Body of pancreas (tissue), 4 donors: ENCODE results near the gene ADGRF4. TPM values are rescaled to one million over a fixed set of nuclear protein-coding genes. Genes with fewer than 3 reads are reported as not detected.

ENCODE experiments used
- ATAC-seq: fragments of 150-250 bp; one replicate; pipeline ENCODE4 v1.9.1; 2016
- DNase-seq, 4 donors: peaks; one replicate each; pipeline ENCODE4 v3.0.0-alpha.2; 2019
- H3K27ac ChIP-seq, 4 donors: fragments of 200-600 bp; sonication (generic); 1 replicate in 3 of 4; 2 replicates in 1 of 4; pipeline versions ENCODE4 v1.5.1 to v1.6.1; 2016 to 2019; ENCODE audit warnings: mild to moderate bottlenecking in 1 of 4, mixed read lengths in 1 of 4, moderate library complexity in 1 of 4
- H3K27me3 ChIP-seq, 2 donors: fragments of 200-600 bp; sonication (generic); one replicate each; pipeline ENCODE4 v1.6.0; 2016; ENCODE audit warnings: mild to moderate bottlenecking in 1 of 2
- H3K36me3 ChIP-seq, 2 donors: fragments of 200-600 bp; sonication (generic); replicated peaks in 1 of 2; 2 replicates each; pipeline ENCODE4 v1.5.1; 2016; ENCODE audit warnings: low read depth in 2 of 2; ENCODE audit not compliant: insufficient read depth in 1 of 2
- H3K4me1 ChIP-seq: fragments of 200-600 bp; sonication (generic); one replicate; pipeline ENCODE4 v1.6.0; 2016
- H3K4me3 ChIP-seq, 2 donors: fragments of 200-600 bp; sonication (generic); 1 replicate in 1 of 2; 2 replicates in 1 of 2; pipeline ENCODE4 v1.5.1; 2016 to 2019
- H3K9me3 ChIP-seq, 3 donors: fragments of 200-600 bp; sonication (generic); 1 replicate in 2 of 3; 2 replicates in 1 of 3; pipeline ENCODE4 v1.5.1; 2016
- POLR2A ChIP-seq, 3 donors: fragments of 450-650 bp; IDR thresholded peaks; one replicate each; pipeline ENCODE4 v1.6.1; 2016; ENCODE audit warnings: antibody characterized with exemption in 3 of 3, mild to moderate bottlenecking in 2 of 3
- WGBS, 2 donors: methylation state at CpG; one replicate each; pipeline ENCODE4 v1.1.5; 2017; 5-methylcytosine and 5-hydroxymethylcytosine counted together
- intact Hi-C: fragments of 100-400 bp; cut with DNase I; formaldehyde crosslinking; loops from one replicate; pipeline ENCODE4 v1.15.1; 2023
- total RNA-seq, 2 donors: library from RNA; depleted of rRNA; stranded (reverse); fragments of >200 nt; gene quantifications; one replicate each; pipeline ENCODE4 v1.1.0, GENCODE V29; 2016
- TF ChIP-seq, protein P1 (sequence below), 7 experiments: fragments of 450-650 bp in 4 of 7; fragments of 200-600 bp in 3 of 7; sonication (generic) in 3 of 7; IDR thresholded peaks; one replicate each; pipeline ENCODE4 v1.5.1; 2016 to 2019; ENCODE audit warnings: antibody characterized with exemption in 7 of 7

ADGRF4 gene
- total RNA-seq, 2 donors from 2014 or later, result not detected

DNA sequence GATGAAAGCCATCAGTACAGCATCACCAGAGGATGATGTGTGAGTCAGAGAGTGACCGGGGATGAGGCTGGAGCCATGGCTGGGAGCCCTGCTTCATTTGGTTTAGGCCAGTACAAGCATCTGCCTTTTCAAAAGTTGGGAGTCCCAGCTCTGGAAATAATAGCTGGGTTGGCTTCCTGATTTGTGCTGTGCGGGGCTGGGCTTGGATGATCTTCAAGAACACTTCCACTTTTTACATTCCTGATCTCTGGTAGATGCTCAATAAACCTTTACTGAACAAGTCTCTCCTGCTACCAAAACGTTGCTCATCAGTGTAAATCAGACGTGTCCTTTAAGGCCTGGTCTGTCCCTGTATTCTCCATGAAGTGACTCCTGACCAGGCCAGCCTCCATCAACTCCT is 44.1 kb upstream of the ADGRF4 start:
- ATAC-seq (no peak), DNase-seq (no peak)
- no peak overlapping the region for H3K4me3 ChIP-seq
- H3K4me1 ChIP-seq, result no peaks in the 10 kb centered on the region
- H3K27ac ChIP-seq, result no peak overlapping the region
- intact Hi-C loops, result no loop called here
- no peaks in the 10 kb centered on the region for H3K9me3 ChIP-seq
- TF ChIP-seq POLR2A (IDR thresholded peaks at IDR 0.05), result no peak
- TF ChIP-seq, protein P1, sequence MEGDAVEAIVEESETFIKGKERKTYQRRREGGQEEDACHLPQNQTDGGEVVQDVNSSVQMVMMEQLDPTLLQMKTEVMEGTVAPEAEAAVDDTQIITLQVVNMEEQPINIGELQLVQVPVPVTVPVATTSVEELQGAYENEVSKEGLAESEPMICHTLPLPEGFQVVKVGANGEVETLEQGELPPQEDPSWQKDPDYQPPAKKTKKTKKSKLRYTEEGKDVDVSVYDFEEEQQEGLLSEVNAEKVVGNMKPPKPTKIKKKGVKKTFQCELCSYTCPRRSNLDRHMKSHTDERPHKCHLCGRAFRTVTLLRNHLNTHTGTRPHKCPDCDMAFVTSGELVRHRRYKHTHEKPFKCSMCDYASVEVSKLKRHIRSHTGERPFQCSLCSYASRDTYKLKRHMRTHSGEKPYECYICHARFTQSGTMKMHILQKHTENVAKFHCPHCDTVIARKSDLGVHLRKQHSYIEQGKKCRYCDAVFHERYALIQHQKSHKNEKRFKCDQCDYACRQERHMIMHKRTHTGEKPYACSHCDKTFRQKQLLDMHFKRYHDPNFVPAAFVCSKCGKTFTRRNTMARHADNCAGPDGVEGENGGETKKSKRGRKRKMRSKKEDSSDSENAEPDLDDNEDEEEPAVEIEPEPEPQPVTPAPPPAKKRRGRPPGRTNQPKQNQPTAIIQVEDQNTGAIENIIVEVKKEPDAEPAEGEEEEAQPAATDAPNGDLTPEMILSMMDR (IDR thresholded peaks at IDR 0.05), result no peak
- H3K27me3 ChIP-seq, result no peaks in the 10 kb centered on the region
- 75 to 79% methylated on average over 4 of the region's 4 CpGs for WGBS, 2 donors
- no peaks in the 10 kb centered on the region for H3K36me3 ChIP-seq

DNA sequence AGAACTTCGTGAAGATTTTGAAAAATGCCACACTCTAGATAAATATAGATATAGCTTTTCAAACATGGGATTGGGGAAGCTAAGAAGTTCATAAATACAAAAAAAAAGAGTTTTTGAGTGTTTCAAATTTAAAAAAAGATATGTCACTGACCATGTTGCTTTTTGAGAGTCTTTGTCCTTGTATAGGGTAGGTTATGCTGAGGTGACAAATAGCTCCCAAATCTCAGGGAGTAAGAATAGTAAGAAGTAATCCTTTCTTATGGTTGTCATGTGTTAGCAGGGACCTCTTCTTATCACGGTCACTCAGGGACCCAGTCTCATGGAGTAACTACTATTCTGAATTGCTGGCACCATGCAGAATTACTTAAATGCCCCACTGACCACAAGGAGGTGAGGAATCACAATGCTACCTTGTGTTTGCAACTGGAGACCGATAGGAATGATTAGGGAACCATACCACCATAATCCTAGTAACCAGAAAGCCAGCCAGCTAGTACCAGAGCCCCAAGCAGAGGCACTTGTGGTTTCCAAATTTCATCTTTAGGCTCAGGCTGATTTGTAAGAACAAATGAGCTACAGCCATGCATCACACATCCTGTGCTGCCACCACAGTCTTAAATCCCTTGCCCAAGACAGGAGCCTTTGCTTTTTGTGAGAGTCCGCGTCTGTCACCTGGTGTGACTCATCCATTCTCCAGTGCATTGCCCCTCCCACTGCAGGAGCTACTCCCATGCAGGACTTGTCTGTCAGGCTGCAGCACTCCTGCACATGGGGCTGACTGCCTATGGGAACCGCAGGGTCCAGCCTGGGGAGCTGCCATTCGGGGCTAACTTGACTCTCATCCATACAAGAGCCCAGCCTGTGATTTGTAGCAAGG is 42.4 kb upstream of the ADGRF4 start:
- no peak overlapping the region for H3K4me3 ChIP-seq
- intact Hi-C loops, result no loop called here
- no peaks in the 10 kb centered on the region for H3K4me1 ChIP-seq
- no peak for TF ChIP-seq POLR2A (IDR thresholded peaks at IDR 0.05)
- TF ChIP-seq, protein P1 (IDR thresholded peaks at IDR 0.05), result no peak
- H3K9me3 ChIP-seq, result no peaks in the 10 kb centered on the region
- H3K27ac ChIP-seq, result no peak overlapping the region
- H3K27me3 ChIP-seq, result no peaks in the 10 kb centered on the region
- H3K36me3 ChIP-seq, result no peaks in the 10 kb centered on the region
- ATAC-seq (no peak), DNase-seq (no peak)
- 68 to 72% methylated on average over 7 of the region's 7 CpGs for WGBS, 2 donors

DNA sequence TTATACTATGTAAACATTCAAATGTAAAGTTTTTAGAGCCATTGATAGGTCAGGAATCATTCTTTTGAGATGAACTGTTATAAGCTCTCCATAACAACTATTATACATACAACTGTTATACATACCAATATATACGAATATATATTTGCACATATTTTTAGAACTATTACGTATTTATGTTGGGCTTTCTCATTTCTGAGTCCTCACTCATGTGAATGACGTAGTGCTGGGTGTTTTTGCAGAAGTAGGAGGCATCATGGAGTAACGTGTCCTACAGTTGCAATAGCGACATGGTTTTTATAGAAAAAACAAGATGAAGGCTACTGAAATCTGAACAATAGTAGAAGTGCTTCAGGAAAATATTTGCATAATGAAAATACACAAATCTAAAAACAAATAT is 36.4 kb upstream of the ADGRF4 start:
- no peak for ATAC-seq
- H3K9me3 ChIP-seq, result no peaks in the 10 kb centered on the region
- DNase-seq, result no peak
- TF ChIP-seq, protein P1 (IDR thresholded peaks at IDR 0.05), result no peak
- no peaks in the 10 kb centered on the region for H3K27me3 ChIP-seq
- H3K4me1 ChIP-seq, result no peaks in the 10 kb centered on the region
- 80 to 85% methylated on average over 5 of the region's 5 CpGs for WGBS, 2 donors
- no peaks in the 10 kb centered on the region for H3K36me3 ChIP-seq
- H3K4me3 ChIP-seq, result no peak overlapping the region
- H3K27ac ChIP-seq, result no peak overlapping the region
- intact Hi-C loops, result no loop called here

DNA sequence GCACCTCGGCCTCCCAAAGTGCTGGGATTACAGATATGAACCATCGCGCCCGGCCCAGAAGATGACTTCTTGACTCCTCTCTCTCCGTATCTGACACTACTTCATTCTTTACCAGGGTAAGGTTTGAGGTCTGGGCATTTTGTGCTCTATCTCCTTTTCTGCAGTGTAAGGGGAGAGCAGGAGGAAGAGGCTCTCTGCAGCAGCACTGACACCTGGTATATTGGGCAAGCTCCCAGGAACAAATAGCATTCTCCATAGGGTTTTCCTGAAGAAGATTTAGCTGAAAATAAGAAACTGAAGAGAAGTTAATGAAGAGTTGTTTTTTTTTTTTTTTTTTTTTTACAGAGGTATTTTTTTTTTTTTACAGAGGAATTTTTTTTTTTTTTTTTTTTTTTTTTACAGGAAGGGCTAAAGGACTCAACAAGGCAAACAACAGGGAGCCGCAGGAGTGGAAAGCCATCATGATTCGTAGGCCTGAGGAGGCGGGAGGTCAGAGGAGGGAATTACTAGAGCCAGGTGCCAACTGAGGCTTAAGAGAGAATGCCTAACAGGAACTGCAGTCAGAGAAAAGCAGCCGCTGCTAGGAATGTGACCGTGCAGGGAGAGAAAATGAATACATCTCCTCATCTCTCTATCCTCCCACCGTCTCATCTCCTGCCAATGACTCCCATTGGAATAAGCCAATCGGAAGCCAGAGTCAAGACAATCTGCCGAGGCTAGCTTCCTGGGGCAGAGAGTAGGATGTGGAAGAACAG is 34.7 kb upstream of the ADGRF4 start:
- no peak for TF ChIP-seq POLR2A (IDR thresholded peaks at IDR 0.05)
- TF ChIP-seq, protein P1 (IDR thresholded peaks at IDR 0.05), result no peak

More for the DNA sequence above, 34.7 kb upstream of the ADGRF4 start:
- intact Hi-C loops, result no loop called here
- no peak for DNase-seq
- H3K4me1 ChIP-seq, result no peaks in the 10 kb centered on the region
- H3K27me3 ChIP-seq, result no peaks in the 10 kb centered on the region
- H3K27ac ChIP-seq, result no peak overlapping the region
- H3K9me3 ChIP-seq, result no peaks in the 10 kb centered on the region
- H3K4me3 ChIP-seq, result no peak overlapping the region
- no peak for ATAC-seq
- 90 to 94% methylated on average over 13 of the region's 13 CpGs for WGBS, 2 donors
- H3K36me3 ChIP-seq, result no peaks in the 10 kb centered on the region
